ENCODE results near the gene RIMBP2. TPM values are rescaled to one million over a fixed set of nuclear protein-coding genes. Genes with fewer than 3 reads are reported as not detected.

Gene RIMBP2
- total RNA-seq, 4 donors from 2014 or later = not detected

DNA sequence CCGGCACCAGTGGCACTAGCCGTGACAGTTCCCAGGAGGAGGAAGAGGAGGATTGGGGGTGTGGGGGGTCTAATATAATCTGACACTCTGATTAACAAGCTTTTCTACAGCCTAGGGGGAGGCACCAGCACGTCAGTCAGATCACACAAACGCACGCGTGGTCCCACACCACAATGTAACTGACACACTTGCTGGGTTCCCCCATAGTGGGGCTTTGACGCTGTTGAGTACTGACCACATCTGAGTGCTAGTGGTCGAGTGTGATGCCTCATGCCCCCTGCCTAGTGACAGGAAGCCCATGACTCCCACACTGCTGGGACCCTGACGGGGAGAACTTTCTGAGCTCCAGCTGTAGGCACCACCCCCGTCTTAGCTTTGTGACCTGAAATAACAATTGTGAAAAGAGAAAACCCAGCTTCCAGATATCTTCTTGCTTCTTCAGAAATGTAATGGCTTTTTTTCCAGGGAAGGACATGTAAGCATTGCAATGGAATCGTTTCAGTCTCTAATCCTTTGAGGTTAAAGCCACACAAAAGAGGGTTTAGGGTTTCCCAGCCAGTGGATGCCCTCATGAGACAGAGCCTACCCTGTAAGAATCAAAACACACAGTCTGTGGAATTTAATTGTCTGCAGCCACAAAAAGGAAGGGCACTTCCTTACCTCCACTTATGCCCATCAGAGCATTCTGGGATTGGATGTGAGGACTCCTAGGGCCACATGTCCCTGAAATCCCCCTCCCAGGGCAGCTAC lies 194.5 kb downstream of the RIMBP2 start:
- TF ChIP-seq, protein P1, sequence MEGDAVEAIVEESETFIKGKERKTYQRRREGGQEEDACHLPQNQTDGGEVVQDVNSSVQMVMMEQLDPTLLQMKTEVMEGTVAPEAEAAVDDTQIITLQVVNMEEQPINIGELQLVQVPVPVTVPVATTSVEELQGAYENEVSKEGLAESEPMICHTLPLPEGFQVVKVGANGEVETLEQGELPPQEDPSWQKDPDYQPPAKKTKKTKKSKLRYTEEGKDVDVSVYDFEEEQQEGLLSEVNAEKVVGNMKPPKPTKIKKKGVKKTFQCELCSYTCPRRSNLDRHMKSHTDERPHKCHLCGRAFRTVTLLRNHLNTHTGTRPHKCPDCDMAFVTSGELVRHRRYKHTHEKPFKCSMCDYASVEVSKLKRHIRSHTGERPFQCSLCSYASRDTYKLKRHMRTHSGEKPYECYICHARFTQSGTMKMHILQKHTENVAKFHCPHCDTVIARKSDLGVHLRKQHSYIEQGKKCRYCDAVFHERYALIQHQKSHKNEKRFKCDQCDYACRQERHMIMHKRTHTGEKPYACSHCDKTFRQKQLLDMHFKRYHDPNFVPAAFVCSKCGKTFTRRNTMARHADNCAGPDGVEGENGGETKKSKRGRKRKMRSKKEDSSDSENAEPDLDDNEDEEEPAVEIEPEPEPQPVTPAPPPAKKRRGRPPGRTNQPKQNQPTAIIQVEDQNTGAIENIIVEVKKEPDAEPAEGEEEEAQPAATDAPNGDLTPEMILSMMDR (IDR thresholded peaks at IDR 0.05; ENCODE audit: low read depth) = no peak

DNA sequence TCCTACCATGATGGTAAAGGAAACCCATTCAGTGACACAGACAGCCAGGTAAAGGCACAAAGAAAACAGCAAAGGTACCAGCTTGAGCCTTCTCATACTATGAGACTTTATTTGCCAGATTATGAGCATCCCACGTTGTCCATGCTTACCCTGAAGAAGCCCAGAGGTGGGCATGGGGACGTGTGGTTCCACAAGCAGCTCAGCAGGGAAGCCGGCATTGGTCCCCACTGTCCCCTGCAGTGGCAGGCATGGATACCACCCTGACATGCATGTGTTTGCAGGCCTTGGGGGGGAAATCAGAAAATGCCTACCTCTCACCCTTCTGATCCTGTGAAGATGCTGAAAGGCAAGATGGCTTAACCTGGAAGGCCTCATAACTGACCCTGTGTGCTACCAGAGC lies 195.3 kb downstream of the RIMBP2 start:
- TF ChIP-seq, protein P1 (IDR thresholded peaks at IDR 0.05; ENCODE audit: low read depth) = no peak

DNA sequence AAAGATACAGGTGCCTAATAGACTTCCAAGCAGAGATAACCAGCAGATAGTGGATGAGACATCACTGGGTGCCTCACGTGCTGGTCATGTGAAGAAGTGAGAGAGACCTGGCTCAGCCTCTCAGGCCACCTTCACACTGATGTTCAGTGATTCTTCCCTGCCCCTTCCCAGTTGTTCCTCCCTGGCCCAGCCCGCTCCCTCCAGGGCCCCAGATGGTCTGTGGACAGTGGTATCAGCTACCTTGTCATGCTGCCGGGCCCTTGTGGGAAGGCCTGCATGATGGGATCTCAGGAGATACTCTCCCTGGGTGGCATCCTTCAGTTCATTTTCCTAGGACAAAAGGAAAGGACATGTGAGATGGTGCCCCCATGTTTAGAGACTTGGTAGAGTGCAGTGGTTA lies 198.5 kb downstream of the RIMBP2 start:
- TF ChIP-seq, protein P1 (IDR thresholded peaks at IDR 0.05; ENCODE audit: low read depth) = no peak

DNA sequence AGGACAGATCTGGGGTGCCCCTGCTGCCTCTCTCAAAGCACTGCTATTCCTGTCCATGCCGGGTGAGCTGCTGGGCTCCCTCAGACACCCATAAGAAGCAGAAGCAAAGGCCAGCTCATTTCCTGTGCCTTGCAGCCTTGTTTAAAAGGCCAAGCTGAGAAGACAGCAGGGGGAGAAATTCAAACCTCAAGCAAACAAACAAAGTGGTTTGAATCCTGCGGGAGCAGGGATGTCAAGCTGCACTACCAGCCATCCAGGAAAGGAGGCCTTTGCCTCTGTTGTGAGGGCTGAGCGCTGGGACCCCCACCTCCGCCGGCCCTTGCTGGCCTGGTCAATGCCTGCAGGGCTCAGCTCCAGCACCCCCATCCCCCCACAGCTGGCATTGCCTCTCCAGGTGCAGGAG lies 201.9 kb downstream of the RIMBP2 start:
- TF ChIP-seq, protein P1 (IDR thresholded peaks at IDR 0.05; ENCODE audit: low read depth) = no peak

DNA sequence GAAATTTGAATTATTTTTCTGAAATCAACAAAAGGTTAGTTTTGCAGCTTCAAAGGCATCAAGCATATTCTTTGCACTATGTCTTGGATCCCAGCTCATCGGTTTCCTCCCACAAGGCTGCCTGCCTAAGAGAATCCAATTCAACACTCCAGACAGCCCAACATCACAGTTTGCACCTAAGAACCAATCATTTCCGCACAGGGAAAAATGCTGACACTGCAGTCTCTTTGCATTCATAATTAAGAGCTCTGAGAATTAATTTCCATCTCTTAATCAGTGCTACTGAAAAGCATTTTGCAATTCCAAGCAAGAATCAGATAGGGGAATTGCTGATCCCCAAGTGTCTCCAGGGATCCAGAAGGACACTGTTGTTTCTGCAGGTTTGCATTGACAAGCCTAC lies 202.5 kb downstream of the RIMBP2 start:
- TF ChIP-seq, protein P1 (IDR thresholded peaks at IDR 0.05; ENCODE audit: low read depth) = no peak

DNA sequence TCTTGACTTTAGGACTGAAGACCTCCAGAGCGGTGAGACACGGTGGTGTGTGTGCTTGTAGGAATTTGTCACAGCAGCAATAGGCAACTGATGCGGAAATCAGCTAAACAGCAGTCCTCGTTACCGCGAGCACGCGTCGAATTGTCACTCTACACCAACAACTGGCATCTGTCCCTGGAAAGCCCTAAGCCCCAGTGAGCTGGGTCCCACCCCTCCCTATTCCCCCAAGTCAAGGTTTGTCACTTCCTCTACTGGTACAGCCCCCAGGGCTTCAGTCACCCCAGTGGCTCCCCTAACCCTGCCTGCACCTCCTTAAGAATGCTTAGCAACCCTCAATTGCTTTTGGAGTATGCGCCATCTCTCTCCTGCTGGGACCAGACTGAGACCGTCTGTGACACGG lies 204.8 kb downstream of the RIMBP2 start:
- TF ChIP-seq, protein P1 (IDR thresholded peaks at IDR 0.05; ENCODE audit: low read depth) = no peak

DNA sequence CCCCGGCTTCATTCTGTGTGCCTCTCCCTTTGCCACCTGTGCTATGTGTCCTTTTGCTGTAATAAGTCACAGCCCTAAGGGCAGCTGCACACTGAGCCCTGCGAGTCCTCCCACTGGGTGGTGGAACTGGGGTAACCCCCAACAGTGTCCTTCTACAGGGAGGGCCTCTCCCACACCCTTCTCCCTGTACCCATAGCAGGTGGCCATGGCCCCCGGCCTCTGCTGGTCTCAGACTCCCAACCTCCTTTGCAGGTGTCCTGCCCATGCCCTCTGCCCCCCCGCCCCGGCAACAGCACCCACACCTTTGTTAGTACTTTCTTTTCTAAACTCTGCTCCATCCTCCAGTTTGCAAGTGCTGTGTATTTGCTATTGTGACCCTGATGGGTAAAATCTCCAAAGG lies 206.6 kb downstream of the RIMBP2 start:
- TF ChIP-seq, protein P1 (IDR thresholded peaks at IDR 0.05; ENCODE audit: low read depth) = no peak
